ENCODE data around the gene HOXB6.

DNA sequence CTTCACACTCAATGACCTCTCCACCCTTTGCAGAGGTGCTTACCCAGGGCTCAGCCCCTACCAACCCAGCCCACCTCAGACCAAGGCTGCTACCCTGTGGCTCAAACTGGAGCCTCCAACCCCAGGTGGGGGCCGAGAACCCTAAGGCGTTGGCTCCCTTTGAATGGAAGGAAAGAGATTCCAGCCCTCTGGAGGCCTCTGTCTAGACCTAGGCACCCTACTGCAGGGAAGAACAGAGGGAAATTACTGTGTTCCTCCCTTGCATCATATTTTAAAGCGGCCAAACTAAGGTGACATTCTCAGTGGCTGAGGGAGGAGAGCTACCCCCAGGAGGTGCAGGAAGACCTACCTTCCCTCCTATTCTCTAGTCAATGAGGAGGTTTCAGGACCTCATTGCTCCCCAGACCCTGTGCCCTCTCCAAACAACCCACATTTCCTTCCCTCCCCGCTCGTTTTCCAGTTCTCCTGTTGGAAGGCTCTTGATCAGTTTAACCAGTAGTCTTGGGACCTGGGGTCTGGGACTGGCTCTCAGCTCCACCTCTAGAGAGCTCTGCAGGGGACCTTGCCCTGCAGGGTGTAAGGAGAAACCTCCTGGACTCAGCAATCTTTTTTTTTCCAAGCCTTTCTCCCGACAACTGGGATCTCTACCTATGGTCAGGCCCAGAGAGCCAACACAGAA, 15.8 kb upstream of the HOXB6 start:
- TF ChIP-seq, protein P1, sequence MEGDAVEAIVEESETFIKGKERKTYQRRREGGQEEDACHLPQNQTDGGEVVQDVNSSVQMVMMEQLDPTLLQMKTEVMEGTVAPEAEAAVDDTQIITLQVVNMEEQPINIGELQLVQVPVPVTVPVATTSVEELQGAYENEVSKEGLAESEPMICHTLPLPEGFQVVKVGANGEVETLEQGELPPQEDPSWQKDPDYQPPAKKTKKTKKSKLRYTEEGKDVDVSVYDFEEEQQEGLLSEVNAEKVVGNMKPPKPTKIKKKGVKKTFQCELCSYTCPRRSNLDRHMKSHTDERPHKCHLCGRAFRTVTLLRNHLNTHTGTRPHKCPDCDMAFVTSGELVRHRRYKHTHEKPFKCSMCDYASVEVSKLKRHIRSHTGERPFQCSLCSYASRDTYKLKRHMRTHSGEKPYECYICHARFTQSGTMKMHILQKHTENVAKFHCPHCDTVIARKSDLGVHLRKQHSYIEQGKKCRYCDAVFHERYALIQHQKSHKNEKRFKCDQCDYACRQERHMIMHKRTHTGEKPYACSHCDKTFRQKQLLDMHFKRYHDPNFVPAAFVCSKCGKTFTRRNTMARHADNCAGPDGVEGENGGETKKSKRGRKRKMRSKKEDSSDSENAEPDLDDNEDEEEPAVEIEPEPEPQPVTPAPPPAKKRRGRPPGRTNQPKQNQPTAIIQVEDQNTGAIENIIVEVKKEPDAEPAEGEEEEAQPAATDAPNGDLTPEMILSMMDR (IDR thresholded peaks at IDR 0.05): no peak
- no peak for TF ChIP-seq POLR2A (IDR thresholded peaks at IDR 0.05)

All from testis (tissue), 2 donors.